GM12865 (cell line): ENCODE data around the gene TGFBRAP1.

Experiments used
- DNase-seq: peaks from one replicate; pipeline ENCODE4 v3.0.0; 2010; ENCODE audit warnings: low read depth
- H3K4me3 ChIP-seq: 2 replicates; pipeline ENCODE4 v1.5.1; 2011; ENCODE audit warnings: mild to moderate bottlenecking, low read depth, low read length, control low read depth
- CTCF ChIP-seq: IDR thresholded peaks from 2 replicates; pipeline ENCODE4 v1.5.1; 2011; ENCODE audit warnings: low read length, control low read depth, low read depth, inconsistent platforms; ENCODE audit not compliant: insufficient read depth; ENCODE audit errors: missing control alignments

Gene TGFBRAP1

GRCh38 chr2:105291981-105292380, 37.6 kb downstream of the TGFBRAP1 start:
- no peak for DNase-seq
- no peak overlapping the region for H3K4me3 ChIP-seq
- TF ChIP-seq CTCF: no peak

- no peak for TF ChIP-seq CTCF
- DNase-seq: no peak
- no peak overlapping the region for H3K4me3 ChIP-seq
These were observed 38.4 kb downstream of the TGFBRAP1 start for GRCh38 chr2:105290981-105291660.

GRCh38 chr2:105288133-105288532, 41.4 kb downstream of the TGFBRAP1 start:
- H3K4me3 ChIP-seq: no peak overlapping the region
- DNase-seq: no peak
- TF ChIP-seq CTCF: no peak

GRCh38 chr2:105287692-105288091, 41.8 kb downstream of the TGFBRAP1 start:
- H3K4me3 ChIP-seq: no peak overlapping the region
- peak; percentile 61 for DNase-seq
- peak; percentile 52 for TF ChIP-seq CTCF

GRCh38 chr2:105283532-105283931, 46.0 kb downstream of the TGFBRAP1 start:
- DNase-seq: no peak
- no peak overlapping the region for H3K4me3 ChIP-seq
- TF ChIP-seq CTCF: no peak

GRCh38 chr2:105280281-105280680, 49.3 kb downstream of the TGFBRAP1 start:
- DNase-seq: no peak
- no peak for TF ChIP-seq CTCF
- H3K4me3 ChIP-seq: no peak overlapping the region

GRCh38 chr2:105279126-105279525, 50.4 kb downstream of the TGFBRAP1 start:
- H3K4me3 ChIP-seq: no peak overlapping the region
- TF ChIP-seq CTCF: no peak
- DNase-seq: no peak
